ENCODE results near the gene CDC6. TPM values are rescaled to one million over a fixed set of nuclear protein-coding genes. Genes with fewer than 3 reads are reported as not detected.
"Not testable (repeated sequence)": the region's sequence is repeated elsewhere in the genome, so short reads cannot be mapped to it uniquely, and the experiment has no call there.

Gene CDC6
- total RNA-seq, 2 donors from 2014 or later = 0.66 to 0.78 TPM

DNA sequence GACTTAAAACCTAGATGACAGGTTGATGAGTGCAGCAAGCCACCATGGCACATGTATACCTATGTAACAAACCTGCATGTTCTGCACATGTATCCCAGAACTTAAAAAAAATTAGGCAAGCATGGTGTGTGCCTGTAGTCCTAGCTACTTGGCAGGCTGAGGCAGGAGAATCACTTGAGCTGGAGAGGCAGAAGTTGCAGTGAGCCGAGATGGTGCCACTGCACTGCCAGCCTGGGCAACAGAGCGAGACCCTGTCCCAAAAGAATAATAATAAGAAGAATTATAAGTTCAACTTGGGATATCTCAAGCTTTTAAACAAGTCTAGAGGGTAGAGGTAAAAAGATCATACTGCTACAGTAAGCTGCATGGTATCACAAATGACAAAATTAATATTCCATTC lies 9.8 kb downstream of the CDC6 start:
- Histone ChIP-seq H3K36me3 (replicated peaks in 1 of 2; ENCODE audit: insufficient read depth in 1 of 2, low read depth in 2 of 2) (no peaks in the 10 kb centered on the region), H3K27ac (no peak overlapping the region), H3K4me3 (no peak overlapping the region), H3K9me3 (no peaks in the 10 kb centered on the region), H3K27me3 (no peaks in the 10 kb centered on the region), H3K4me1 (peaks cover 19% of the 10 kb centered on the region)
- no peak for ATAC-seq
- DNase-seq = no peak
- 85 to 93% methylated on average over 2 of the region's 2 CpGs for WGBS, 2 donors
- TF ChIP-seq, protein P1, sequence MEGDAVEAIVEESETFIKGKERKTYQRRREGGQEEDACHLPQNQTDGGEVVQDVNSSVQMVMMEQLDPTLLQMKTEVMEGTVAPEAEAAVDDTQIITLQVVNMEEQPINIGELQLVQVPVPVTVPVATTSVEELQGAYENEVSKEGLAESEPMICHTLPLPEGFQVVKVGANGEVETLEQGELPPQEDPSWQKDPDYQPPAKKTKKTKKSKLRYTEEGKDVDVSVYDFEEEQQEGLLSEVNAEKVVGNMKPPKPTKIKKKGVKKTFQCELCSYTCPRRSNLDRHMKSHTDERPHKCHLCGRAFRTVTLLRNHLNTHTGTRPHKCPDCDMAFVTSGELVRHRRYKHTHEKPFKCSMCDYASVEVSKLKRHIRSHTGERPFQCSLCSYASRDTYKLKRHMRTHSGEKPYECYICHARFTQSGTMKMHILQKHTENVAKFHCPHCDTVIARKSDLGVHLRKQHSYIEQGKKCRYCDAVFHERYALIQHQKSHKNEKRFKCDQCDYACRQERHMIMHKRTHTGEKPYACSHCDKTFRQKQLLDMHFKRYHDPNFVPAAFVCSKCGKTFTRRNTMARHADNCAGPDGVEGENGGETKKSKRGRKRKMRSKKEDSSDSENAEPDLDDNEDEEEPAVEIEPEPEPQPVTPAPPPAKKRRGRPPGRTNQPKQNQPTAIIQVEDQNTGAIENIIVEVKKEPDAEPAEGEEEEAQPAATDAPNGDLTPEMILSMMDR (IDR thresholded peaks at IDR 0.05) = no peak
- TF ChIP-seq POLR2A (IDR thresholded peaks at IDR 0.05) = no peak
- intact Hi-C loops (cut with DNase I) = loop anchor here (10.0 kb wide), 1 partner anchor 283 kb away; the partner anchor contains the start of gene CSF3

DNA sequence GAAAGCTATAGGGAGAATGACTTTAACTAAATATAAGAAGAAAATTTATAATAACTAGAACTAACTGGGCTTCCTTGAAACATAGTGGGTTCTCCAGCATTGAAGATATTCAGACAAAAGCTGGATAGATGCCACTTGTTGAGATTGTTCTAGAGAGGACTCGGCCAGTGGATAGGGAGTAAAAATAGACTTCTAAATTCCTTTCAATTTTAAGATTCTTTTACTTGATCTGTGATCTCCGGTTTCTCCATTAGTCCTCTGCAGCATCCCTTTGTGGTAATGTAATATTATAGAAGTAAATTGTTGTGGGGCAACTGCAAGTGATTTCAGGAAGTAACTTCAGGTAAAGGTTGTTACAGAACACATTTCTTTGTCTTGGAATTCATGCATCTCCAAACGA lies 11.0 kb downstream of the CDC6 start:
- WGBS, 2 donors = 65 to 81% methylated on average over 3 of the region's 3 CpGs
- Histone ChIP-seq H3K36me3 (replicated peaks in 1 of 2; ENCODE audit: insufficient read depth in 1 of 2, low read depth in 2 of 2) (no peaks in the 10 kb centered on the region), H3K27ac (no peak overlapping the region), H3K4me3 (no peak overlapping the region), H3K4me1 (peaks cover 11% of the 10 kb centered on the region), H3K9me3 (no peaks in the 10 kb centered on the region), H3K27me3 (no peaks in the 10 kb centered on the region)
- no peak for DNase-seq
- no peak for ATAC-seq
- TF ChIP-seq, protein P1 (IDR thresholded peaks at IDR 0.05) = no peak
- no peak for TF ChIP-seq POLR2A (IDR thresholded peaks at IDR 0.05)
- intact Hi-C loops (cut with DNase I) = loop anchor here (10.0 kb wide), 1 partner anchor 284 kb away; the partner anchor contains the start of gene CSF3

- intact Hi-C loops (cut with DNase I) = loop anchor here (10.0 kb wide), 1 partner anchor 284 kb away; the partner anchor contains the start of gene CSF3
- 85 to 87% methylated on average over 7 of the region's 7 CpGs for WGBS, 2 donors
- not testable (repeated sequence) for H3K27me3 ChIP-seq; H3K4me1 ChIP-seq; H3K9me3 ChIP-seq; ATAC-seq; H3K4me3 ChIP-seq; H3K27ac ChIP-seq; DNase-seq; H3K36me3 ChIP-seq (replicated peaks in 1 of 2; ENCODE audit: insufficient read depth in 1 of 2, low read depth in 2 of 2)
Observed at GRCh38 chr17:40299159-40299757, 11.6 kb downstream of the CDC6 start.

DNA sequence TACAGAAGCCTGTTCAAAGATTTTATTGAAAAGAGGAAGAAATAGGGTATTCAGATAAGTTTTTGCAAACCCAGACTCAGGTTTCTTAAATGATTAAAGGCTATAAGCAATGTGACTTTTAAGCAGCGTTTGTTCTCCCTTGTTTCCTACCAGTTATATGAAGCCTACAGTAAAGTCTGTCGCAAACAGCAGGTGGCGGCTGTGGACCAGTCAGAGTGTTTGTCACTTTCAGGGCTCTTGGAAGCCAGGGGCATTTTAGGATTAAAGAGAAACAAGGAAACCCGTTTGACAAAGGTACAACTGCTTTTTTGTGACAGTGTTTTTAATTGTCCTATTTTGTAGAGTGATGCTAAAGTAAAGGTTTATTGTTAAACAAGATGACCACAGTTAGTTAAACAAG lies 13.6 kb downstream of the CDC6 start:
- 42 to 59% methylated on average over 4 of the region's 4 CpGs for WGBS, 2 donors
- H3K4me1 ChIP-seq = no peaks in the 10 kb centered on the region
- no peaks in the 10 kb centered on the region for H3K27me3 ChIP-seq
- TF ChIP-seq, protein P1 (IDR thresholded peaks at IDR 0.05) = peak in 5 of 7 experiments; percentile 11 to 56 (median 47)
- TF ChIP-seq POLR2A (IDR thresholded peaks at IDR 0.05) = no peak
- intact Hi-C loops (cut with DNase I) = no loop called here
- H3K9me3 ChIP-seq = no peaks in the 10 kb centered on the region
- DNase-seq = peak in 2 of 4 donors; percentile 40 to 63
- no peak overlapping the region for H3K27ac ChIP-seq
- H3K4me3 ChIP-seq = no peak overlapping the region
- peak; percentile 49 for ATAC-seq
- H3K36me3 ChIP-seq (replicated peaks in 1 of 2; ENCODE audit: insufficient read depth in 1 of 2, low read depth in 2 of 2) = no peaks in the 10 kb centered on the region

GRCh38 chr17:40303009-40303657 lies 15.5 kb downstream of the CDC6 start:
- DNase-seq = peak in 3 of 4 donors; percentile 64 to 72 (median 66)
- Histone ChIP-seq H3K27me3 (no peaks in the 10 kb centered on the region), H3K9me3 (no peaks in the 10 kb centered on the region), H3K36me3 (replicated peaks in 1 of 2; ENCODE audit: insufficient read depth in 1 of 2, low read depth in 2 of 2) (no peaks in the 10 kb centered on the region), H3K27ac (peak overlapping the region in 1 of 4 donors; percentile 15), H3K4me1 (no peaks in the 10 kb centered on the region), H3K4me3 (no peak overlapping the region)
- TF ChIP-seq POLR2A (IDR thresholded peaks at IDR 0.05) = no peak
- TF ChIP-seq, protein P1 (IDR thresholded peaks at IDR 0.05) = peak; percentile 43 to 91 (median 87)
- 43 to 54% methylated on average over 4 of the region's 4 CpGs for WGBS, 2 donors
- ATAC-seq = peak; percentile 70
- intact Hi-C loops (cut with DNase I) = no loop called here
